ENCODE measurements around the gene ABCA2.

DNA sequence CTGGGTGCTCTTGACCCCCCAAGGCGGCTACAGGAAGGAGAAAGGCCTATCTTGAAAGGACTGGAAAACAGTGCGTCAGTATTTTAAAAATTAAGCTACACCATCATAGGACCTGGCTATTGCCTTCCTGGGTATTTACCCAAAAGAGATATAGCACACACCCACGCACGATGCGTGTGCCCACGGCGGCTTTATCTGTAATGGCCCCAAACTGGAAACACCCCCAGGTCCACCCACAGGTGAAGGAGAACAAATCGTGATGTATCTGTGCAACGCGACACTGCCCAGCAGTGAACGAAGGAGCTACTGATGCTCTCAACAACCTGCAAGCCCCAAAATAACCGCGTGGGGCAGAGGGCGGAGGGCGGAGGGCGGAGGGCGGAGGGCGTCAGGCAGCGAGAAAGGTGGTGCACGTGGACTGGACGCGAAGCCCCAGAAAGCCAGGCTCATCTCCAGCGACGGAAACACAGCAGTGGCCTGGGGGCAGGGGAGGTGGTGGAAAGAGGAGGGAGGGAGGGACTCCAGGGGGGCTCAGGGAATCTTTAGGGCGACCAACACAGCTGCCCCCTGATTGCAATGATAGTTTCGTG, 63.1 kb downstream of the ABCA2 start:
- TF ChIP-seq, protein P1, sequence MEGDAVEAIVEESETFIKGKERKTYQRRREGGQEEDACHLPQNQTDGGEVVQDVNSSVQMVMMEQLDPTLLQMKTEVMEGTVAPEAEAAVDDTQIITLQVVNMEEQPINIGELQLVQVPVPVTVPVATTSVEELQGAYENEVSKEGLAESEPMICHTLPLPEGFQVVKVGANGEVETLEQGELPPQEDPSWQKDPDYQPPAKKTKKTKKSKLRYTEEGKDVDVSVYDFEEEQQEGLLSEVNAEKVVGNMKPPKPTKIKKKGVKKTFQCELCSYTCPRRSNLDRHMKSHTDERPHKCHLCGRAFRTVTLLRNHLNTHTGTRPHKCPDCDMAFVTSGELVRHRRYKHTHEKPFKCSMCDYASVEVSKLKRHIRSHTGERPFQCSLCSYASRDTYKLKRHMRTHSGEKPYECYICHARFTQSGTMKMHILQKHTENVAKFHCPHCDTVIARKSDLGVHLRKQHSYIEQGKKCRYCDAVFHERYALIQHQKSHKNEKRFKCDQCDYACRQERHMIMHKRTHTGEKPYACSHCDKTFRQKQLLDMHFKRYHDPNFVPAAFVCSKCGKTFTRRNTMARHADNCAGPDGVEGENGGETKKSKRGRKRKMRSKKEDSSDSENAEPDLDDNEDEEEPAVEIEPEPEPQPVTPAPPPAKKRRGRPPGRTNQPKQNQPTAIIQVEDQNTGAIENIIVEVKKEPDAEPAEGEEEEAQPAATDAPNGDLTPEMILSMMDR (IDR thresholded peaks at IDR 0.05; ENCODE audit: low read length) = no peak
- no peak for TF ChIP-seq EZH2 (IDR thresholded peaks at IDR 0.05; ENCODE audit: borderline replicate concordance, low read length)
